ENCODE measurements around the gene TSPAN19.
A peak's percentile ranks its signal among the peaks of the same experiment; 100 is the strongest.

- TF ChIP-seq CTCF (conservative IDR thresholded peaks at IDR 0.05) = peak; percentile 79
- TF ChIP-seq EZH2 (IDR thresholded peaks at IDR 0.05; ENCODE audit: low read depth) = no peak
Observed at GRCh38 chr12:85029456-85029855, 6.6 kb downstream of the TSPAN19 start.

Measured in PC-9 (cell line).